HTR-8/SVneo (cell line): ENCODE measurements around the gene VAV3.
"Not testable (repeated sequence)": the region's sequence is repeated elsewhere in the genome, so short reads cannot be mapped to it uniquely, and the experiment has no call there.

Source experiments
- DNase-seq: peaks from one replicate; pipeline ENCODE4 v3.0.0; 2011; ENCODE audit warnings: low spot score, mixed read lengths; ENCODE audit not compliant: insufficient read length
- FAIRE-seq: peaks from 2 replicates; lab custom pipeline; 2011; peaks lifted over from hg19 to GRCh38; lab: Jason Lieb, UNC

The VAV3 gene

DNA sequence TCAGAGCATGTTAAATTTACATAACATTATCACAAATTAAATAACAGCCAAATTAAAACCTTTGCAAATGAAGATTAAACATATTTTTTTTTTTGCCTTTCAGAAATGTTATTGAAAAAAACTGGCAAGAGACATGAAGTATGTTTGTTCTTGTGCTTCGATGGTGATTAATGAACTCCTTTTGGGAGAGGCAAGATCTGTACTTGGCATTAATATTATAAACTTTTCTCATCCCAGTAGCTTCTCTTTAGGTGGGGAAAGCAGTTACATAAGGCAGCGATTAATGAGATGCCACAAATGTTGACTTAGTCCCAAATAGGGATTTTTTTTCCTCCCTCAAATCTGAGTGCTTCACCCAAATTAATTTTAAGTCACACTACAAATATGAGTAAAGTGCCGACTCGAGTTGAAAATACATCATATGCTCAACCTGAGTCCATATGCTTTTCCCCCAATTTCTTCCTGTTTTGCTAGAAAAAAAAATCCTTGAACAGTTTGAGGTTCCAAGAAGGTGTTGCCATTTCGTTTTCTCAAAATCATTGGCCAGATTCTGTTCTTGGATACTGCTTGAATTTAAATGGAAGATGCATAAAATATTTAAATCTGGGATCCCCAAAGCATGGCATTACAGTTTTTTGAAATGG, 294.5 kb downstream of the VAV3 start:
- no peak for FAIRE-seq
- DNase-seq, result no peak

DNA sequence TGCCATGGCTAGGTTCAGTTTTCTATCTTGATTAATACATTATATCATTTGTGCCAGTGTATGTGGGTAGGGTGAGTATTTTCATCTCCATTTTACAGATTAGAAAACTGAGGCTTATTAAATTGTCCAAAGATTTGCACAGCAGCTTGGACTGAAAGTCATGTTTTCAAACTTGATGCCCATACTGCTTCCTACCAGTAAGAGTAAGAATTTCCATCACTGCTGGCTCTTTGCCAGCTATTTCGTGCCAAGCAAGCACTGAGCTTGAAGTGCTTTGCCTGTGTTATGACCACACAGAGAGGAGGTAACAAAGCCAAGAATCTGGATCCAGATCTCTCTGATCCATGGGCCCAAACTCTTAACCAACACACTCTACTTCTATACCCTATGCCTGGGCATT, 295.0 kb downstream of the VAV3 start:
- FAIRE-seq, result no peak
- DNase-seq, result no peak

GRCh38 chr1:107668762-107669161, 296.2 kb downstream of the VAV3 start:
- no peak for DNase-seq
- no peak for FAIRE-seq

DNA sequence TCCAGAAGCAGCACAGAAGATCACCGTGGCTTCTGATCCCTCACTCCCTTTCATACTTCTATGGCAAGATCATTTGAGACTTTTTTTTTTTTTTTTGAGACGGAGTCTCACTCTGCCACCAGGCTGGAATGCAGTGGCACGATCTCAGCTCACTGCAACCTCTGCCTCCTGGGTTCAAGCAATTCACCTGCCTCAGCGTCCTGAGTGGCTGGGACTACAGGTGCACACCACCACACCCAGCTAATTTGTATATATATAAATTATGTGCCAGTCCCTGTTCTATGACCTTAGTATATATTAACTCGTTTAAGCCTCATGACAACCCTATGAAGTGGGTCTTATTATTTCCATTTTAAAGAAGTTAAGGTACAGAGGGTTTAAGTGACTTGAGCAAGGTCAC, 298.5 kb downstream of the VAV3 start:
- DNase-seq (no peak), FAIRE-seq (no peak)

DNA sequence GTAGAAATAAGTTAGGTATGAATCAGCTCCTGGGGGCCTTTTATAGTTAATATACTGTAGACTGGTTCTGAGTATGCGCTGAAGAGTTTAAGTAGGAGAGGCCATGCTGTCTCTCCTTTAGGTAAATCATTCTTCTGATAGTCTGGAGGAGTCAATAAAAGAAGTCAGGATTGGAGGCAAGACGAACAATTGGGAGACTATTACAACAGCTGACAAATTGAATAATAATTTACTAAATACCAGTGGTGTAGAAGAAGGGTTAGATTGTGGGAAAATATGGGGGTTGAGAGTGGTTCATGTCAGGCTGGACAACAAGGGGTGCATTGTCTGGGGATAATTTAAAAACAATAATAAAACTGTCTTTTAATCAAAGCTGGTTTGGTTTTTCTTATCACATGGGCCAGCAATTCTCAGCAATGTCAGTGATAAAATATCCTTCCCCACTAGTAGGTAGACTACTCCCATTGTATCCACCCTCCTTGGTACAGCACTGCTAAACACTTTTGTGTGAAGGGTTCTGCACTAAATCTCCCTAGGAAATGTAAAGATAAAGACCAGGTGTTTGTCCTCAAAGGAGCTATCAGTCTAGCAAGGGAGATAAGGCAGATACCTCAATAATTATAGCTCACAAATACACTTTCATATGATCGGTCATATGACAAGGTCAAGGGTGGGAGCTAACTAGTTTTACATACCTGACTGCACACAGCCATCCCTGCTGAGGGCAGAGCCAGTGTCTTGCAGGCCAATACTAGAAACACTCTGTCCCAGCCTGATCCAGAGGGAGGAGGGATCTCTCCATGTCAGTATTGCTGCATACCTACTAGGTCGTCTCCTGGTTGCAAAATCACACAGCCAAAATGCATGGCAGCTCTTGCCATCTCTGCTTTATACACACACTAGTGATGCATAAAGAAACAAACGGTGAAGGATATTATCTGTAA, 299.7 kb downstream of the VAV3 start:
- DNase-seq (no peak), FAIRE-seq (no peak)

DNA sequence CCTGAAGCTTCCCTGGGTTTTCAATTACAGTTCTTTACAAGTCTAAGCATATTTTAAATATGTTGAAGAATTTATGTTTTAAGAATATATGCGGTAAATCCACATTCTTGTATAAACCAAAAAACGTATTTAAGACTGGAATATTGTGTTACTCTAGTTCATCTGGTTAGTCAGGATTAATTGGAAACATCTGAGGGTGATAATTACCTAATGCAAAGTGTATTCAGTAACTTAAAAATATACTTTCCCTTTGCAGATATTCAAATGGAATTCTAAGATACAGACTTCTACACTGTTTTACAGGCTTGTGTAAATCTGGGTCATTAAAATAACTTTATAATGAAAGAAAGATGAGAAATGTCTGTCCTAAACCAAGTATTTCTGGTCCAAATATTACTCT, 302.0 kb downstream of the VAV3 start:
- DNase-seq, result no peak
- FAIRE-seq, result no peak

GRCh38 chr1:107661158-107661557, 303.8 kb downstream of the VAV3 start:
- FAIRE-seq (no peak), DNase-seq (no peak)

GRCh38 chr1:107659961-107660360, 305.0 kb downstream of the VAV3 start:
- DNase-seq (no peak), FAIRE-seq (no peak)

DNA sequence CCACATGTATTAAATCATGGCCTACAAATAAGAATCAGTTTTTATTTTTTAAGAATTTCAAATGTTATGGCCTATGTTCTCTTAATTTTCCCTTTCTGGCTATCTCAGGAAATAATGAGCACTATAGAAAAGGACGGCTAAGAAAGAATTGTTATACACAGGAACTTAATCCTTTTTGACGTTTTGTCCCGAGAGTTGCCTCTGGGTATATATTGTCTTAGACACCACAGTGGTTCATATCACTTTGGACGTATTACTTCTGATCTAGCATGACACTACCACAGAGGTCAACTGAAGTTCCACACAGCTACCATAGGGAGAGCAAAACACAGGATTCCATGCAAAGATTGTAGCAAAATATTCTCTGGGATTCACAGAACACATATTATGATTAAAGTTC, 307.6 kb downstream of the VAV3 start:
- FAIRE-seq (no peak), DNase-seq (no peak)

GRCh38 chr1:107653765-107654164, 311.2 kb downstream of the VAV3 start:
- FAIRE-seq, result no peak
- DNase-seq, result no peak

DNA sequence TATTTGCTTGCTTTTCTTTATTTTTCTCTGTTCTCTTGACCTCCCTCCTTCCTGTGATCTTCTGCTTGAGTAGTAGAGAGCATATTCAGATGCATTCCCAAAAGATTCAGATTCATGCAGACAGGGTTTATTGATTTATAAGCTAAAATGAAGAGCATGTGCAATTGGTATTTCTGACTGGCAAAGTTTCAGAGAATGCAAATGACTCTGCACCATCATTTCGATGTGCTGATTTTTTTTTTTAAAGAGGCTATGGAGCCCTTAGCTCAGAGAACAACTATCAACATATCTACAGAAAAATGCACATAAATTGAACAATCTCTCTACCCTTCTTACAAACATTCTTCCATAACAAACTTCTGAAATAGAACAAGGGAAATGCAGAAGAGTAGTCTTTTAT, 312.0 kb downstream of the VAV3 start:
- DNase-seq, result no peak
- no peak for FAIRE-seq

DNA sequence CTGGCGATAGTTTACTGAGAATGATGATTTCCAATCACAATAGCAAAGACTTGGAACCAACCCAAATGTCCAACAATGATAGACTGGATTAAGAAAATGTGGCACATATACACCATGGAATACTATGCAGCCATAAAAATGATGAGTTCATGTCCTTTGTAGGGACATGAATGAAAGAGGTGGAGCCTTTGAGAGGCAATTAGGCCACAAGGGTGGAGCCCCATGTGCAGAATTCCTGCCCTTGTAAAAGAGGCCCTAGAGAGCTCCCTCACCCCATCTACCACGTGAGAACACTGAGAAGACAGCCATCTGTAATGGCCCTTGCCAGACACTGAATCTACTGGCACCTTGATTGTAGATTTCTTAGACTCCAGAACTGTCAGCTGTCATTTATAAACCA, 314.2 kb downstream of the VAV3 start:
- FAIRE-seq, DNase-seq: not testable (repeated sequence)

- FAIRE-seq, result no peak
- no peak for DNase-seq
Measured at GRCh38 chr1:107649023-107649422, 316.0 kb downstream of the VAV3 start.

GRCh38 chr1:107648071-107648470, 316.9 kb downstream of the VAV3 start:
- DNase-seq, result no peak
- no peak for FAIRE-seq

DNA sequence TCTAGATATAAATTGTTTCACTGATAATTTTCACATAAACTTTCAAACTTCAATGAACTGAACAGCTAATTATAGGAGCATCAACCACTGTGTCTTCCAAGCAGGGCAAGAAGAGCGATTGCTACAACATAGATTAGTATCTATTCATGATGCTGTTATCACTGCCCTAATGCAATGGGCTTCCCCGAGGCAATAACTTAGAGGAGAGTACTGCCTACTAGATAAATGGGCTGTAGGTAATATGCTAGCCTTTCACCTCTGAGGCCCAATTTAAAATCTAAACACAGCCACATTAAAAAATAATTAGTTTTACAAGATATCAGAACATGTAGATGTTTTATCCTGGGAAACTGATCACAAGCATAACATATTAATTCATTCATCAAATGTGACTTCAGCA, 318.0 kb downstream of the VAV3 start:
- FAIRE-seq, result no peak
- no peak for DNase-seq

- DNase-seq (no peak), FAIRE-seq (no peak)
Measured at GRCh38 chr1:107643766-107644165, 321.2 kb downstream of the VAV3 start.

DNA sequence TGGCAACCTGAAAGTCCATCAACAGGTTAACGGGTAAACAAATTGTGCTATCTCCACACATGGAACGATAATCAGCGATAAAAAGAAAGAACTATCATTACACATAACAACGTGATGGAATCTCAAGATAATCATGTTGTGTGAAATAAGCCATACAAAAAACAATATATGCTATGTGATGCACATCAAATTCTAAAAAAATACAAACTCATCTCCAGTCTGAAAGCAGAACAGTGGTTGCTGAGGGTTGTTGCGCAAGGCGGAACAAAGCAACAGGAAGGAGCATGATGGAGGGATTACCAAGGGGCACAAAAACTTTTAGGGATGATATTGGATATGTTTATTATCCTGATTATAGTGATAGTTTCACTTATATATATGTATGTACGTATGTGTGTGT, 324.8 kb downstream of the VAV3 start:
- no peak for DNase-seq
- FAIRE-seq, result no peak

GRCh38 chr1:107637101-107637500, 327.9 kb downstream of the VAV3 start:
- FAIRE-seq (no peak), DNase-seq (no peak)

DNA sequence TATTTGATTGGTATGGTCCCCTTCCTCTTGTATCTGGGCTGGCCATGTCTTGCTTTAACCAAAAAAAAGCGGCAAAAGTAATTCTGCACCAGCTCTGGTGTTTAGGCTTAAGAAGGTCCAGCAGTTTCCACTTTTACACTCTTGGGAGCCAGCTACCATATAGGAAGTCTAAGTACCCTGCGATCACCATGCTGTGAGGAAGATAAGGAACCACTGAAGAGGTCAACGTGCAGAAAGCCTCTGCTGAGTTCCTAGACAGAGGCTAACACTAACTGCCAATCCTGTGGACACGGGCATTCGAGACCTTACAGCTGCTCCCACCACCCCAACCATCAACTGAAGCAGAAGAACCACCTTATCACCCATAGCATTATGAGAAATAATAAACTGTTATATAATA, 331.4 kb downstream of the VAV3 start:
- DNase-seq (no peak), FAIRE-seq (no peak)

DNA sequence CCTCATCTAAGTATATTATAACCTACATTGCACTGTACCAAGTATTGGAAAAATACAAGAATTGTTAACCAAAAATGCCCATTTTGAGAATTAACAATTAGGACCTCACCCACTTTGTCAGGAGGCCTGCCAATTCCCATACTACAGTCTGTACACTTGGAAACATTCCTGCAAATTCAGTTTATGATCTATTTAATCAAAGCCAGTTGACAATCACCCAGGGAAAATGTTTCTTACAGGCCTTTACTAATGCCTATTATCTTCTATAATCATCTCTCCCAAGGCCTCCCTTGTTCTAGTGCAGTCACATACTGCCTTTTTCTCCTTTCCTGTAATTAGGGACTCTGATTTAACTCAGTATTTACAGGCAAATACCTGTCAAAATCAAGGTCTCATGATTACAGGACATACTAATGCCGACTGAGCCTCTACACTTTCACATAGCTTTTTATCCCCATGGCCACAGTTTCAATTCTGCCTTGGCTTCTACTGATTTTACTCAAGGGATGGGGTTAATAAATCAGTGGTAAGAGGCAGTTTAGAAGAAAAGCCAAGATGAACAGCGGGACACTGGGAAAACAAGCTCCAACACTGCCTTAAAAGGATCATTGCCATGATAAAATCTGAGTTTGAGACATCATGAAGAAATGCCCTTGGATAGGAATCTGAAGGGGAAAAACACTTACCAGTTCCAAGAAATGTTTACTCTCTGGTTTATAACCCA, 338.7 kb downstream of the VAV3 start:
- no peak for FAIRE-seq
- no peak for DNase-seq

GRCh38 chr1:107625405-107626029, 339.5 kb downstream of the VAV3 start:
- DNase-seq (no peak), FAIRE-seq (no peak)
